HepG2 (cell line): Measurements from ENCODE around the gene PRRT1. TPM values are rescaled to one million over a fixed set of nuclear protein-coding genes. Genes with fewer than 3 reads are reported as not detected.

Experiments
- ARID5B ChIP-seq: IDR thresholded peaks from 2 replicates; pipeline ENCODE4 v1.4.0; 2020; ENCODE audit warnings: mild to moderate bottlenecking, missing genetic modification reagents
- EEA1 ChIP-seq: sonication (generic); formaldehyde crosslinking; IDR thresholded peaks from 2 replicates; pipeline ENCODE4 v1.5.1; 2020; ENCODE audit warnings: mild to moderate bottlenecking, missing genetic modification reagents, borderline replicate concordance
- GATAD2A ChIP-seq: IDR thresholded peaks from 2 replicates; pipeline ENCODE4 v1.6.1; 2016
- KDM5B ChIP-seq: sonication (generic); formaldehyde crosslinking; IDR thresholded peaks from 2 replicates; pipeline ENCODE4 v1.4.0; 2020; ENCODE audit warnings: missing genetic modification reagents, mild to moderate bottlenecking, borderline replicate concordance
- NFIC ChIP-seq: IDR thresholded peaks from 2 replicates; pipeline ENCODE4 v1.6.1; 2012; ENCODE audit warnings: mild to moderate bottlenecking, low read length, inconsistent platforms
- PATZ1 ChIP-seq: sonication (generic); formaldehyde crosslinking; IDR thresholded peaks from 2 replicates; pipeline ENCODE4 v1.4.0; 2020; ENCODE audit warnings: missing genetic modification reagents
- PAXIP1 ChIP-seq: sonication (generic); formaldehyde crosslinking; conservative IDR thresholded peaks from 2 replicates; pipeline ENCODE4 v1.4.0; 2020; ENCODE audit warnings: mild to moderate bottlenecking, missing genetic modification reagents, moderate library complexity
- RELA ChIP-seq: sonication (generic); formaldehyde crosslinking; IDR thresholded peaks from 2 replicates; pipeline ENCODE4 v1.4.0; 2020; ENCODE audit warnings: missing genetic modification reagents
- SMARCC2 ChIP-seq: fragments of 450-650 bp; IDR thresholded peaks from 2 replicates; pipeline ENCODE4 v1.6.1; 2017; ENCODE audit warnings: antibody characterized with exemption, mild to moderate bottlenecking
- TFDP1 ChIP-seq: IDR thresholded peaks from 2 replicates; pipeline ENCODE4 v1.6.1; 2016; ENCODE audit warnings: missing compliant biosample characterization, missing genetic modification reagents, borderline replicate concordance
- TRAFD1 ChIP-seq: sonication (generic); formaldehyde crosslinking; IDR thresholded peaks from 2 replicates; pipeline ENCODE4 v1.5.1; 2020; ENCODE audit warnings: missing genetic modification reagents, mild to moderate bottlenecking, borderline replicate concordance
- ZBTB26 ChIP-seq: IDR thresholded peaks from 2 replicates; pipeline ENCODE4 v1.6.1; 2016; ENCODE audit warnings: missing compliant biosample characterization, missing genetic modification reagents, borderline replicate concordance
- ZNF337 ChIP-seq: sonication (generic); formaldehyde crosslinking; IDR thresholded peaks from 2 replicates; pipeline ENCODE4 v1.5.1; 2020; ENCODE audit warnings: missing genetic modification reagents, low read depth, mild to moderate bottlenecking, borderline replicate concordance
- polyA plus RNA-seq, 8 experiments: library from polyadenylated mRNA; depleted of rRNA in 3 of 8; stranded (reverse) in 7 of 8; unstranded in 1 of 8; fragments of >200 nt; fragmentation: Illumina TruSeq in 4 of 8; extraction: Trizol in 4 of 8; gene quantifications; 2 replicates each; pipeline versions ENCODE4 v1.2.1 to v1.2.3, GENCODE V29; 2011 to 2016; ENCODE audit warnings: low read depth in 4 of 8, missing spikeins in 1 of 8, mixed read lengths in 1 of 8; ENCODE audit not compliant: insufficient read depth in 1 of 8
- total RNA-seq, 5 experiments: library from RNA; depleted of rRNA; stranded (reverse); fragments of >200 nt; fragmentation: Illumina TruSeq; extraction: Trizol; gene quantifications; 2 replicates each; pipeline ENCODE4 v1.2.3, GENCODE V29; 2016; ENCODE audit warnings: low read depth in 1 of 5

PRRT1 gene
- total and polyA plus RNA-seq, 2 of the 13 experiments (the other 11 are each of a cell fraction or from before 2014, with no cell fraction given) = 0.64 to 1.4 TPM

GRCh38 chr6:32177183-32177787, 25.5 kb upstream of the PRRT1 start (continued):
- no peak for TF ChIP-seq PAXIP1 (CRISPR knock-in tag)
- peak; percentile 27; the same call in 1 of the 2 replicates for TF ChIP-seq KDM5B (CRISPR knock-in tag)
- peak; percentile 3; the same call in 1 of the 2 replicates for TF ChIP-seq ARID5B (CRISPR knock-in tag)
- TF ChIP-seq ZBTB26 (CRISPR knock-in tag) = no peak
- TF ChIP-seq ZNF337 = no peak; the same call in 1 of the 2 replicates
- no peak for TF ChIP-seq GATAD2A (CRISPR knock-in tag)
- no peak for TF ChIP-seq SMARCC2
- TF ChIP-seq PATZ1 = 0 out of 2 replicates have a peak, but pooled peaks have one; percentile 6
- peak; percentile 66; the same call in 1 of the 2 replicates for TF ChIP-seq NFIC
- peak; percentile 73; the same call in 1 of the 2 replicates for TF ChIP-seq TFDP1 (CRISPR knock-in tag)
- TF ChIP-seq RELA (CRISPR knock-in tag) = peak; percentile 52; the same call in 1 of the 2 replicates
- 0 out of 2 replicates have a peak, but pooled peaks have one; percentile 21 for TF ChIP-seq TRAFD1
- peak; percentile 55; the same call in 1 of the 2 replicates for TF ChIP-seq EEA1
